Fibroblast of mammary gland (primary cell): ENCODE results near the gene PHACTR1.
A peak's percentile ranks its signal among the peaks of the same experiment; 100 is the strongest.

Experiments used
- DNase-seq: peaks from one replicate; pipeline ENCODE4 v3.0.0-alpha.2; 2010; ENCODE audit warnings: low read depth
- H3K4me3 ChIP-seq: 2 replicates; pipeline ENCODE4 v1.5.1; 2011; ENCODE audit warnings: low read depth, mild to moderate bottlenecking, low read length, moderate library complexity; ENCODE audit not compliant: control insufficient read depth
- TF ChIP-seq, protein P1 (sequence below): conservative IDR thresholded peaks from 2 replicates; pipeline ENCODE4 v1.5.1; 2011; ENCODE audit warnings: low read depth, low read length, inconsistent platforms; ENCODE audit not compliant: control insufficient read depth, insufficient read depth

PHACTR1 gene

GRCh38 chr6:12875051-12875450 lies 158.5 kb downstream of the PHACTR1 start:
- no peak overlapping the region for H3K4me3 ChIP-seq
- TF ChIP-seq, protein P1, sequence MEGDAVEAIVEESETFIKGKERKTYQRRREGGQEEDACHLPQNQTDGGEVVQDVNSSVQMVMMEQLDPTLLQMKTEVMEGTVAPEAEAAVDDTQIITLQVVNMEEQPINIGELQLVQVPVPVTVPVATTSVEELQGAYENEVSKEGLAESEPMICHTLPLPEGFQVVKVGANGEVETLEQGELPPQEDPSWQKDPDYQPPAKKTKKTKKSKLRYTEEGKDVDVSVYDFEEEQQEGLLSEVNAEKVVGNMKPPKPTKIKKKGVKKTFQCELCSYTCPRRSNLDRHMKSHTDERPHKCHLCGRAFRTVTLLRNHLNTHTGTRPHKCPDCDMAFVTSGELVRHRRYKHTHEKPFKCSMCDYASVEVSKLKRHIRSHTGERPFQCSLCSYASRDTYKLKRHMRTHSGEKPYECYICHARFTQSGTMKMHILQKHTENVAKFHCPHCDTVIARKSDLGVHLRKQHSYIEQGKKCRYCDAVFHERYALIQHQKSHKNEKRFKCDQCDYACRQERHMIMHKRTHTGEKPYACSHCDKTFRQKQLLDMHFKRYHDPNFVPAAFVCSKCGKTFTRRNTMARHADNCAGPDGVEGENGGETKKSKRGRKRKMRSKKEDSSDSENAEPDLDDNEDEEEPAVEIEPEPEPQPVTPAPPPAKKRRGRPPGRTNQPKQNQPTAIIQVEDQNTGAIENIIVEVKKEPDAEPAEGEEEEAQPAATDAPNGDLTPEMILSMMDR, result no peak
- DNase-seq, result peak; percentile 48

DNA sequence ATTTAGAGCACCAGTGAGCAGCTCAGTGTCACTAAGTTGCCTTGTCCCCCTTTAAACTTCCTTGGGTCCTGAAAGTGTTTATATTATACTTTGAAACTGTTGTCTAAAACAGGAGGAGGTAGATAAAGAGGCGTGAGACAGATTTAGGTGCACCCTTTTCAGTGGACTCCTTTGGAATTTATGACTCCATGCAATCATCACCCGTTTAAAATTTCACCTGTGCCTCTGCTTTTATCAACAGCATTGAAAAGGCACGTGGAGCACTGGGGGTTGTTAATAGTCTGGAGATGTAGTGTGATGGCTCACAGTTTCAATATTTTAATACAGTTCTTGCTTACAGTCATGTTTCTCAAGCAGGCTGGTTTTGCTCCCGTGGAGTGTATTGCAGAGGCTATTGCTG lies 162.2 kb downstream of the PHACTR1 start:
- no peak for DNase-seq
- TF ChIP-seq, protein P1, result no peak
- no peak overlapping the region for H3K4me3 ChIP-seq

- no peak for DNase-seq
- TF ChIP-seq, protein P1, result no peak
- H3K4me3 ChIP-seq, result no peak overlapping the region
These were observed 166.3 kb downstream of the PHACTR1 start for GRCh38 chr6:12882761-12883290.

DNA sequence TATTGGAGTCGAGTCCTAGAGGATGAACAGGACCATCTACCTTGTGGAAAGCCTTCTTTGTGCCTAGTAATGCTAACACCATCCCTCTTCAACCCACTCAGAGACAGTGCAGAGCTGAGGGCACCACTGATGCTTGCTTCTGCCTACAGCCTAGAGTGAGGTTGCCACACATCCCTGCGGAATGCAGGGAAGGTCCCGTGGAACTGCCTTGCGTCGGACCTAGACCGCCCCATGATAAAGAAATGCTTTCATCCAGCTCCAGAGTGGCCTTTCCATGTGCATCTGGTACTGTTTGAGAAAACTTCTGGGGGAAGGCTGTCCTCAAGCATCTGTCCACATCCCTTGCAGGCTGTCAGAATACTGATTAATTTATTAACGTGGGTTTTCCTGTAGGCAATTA lies 168.4 kb downstream of the PHACTR1 start:
- no peak for DNase-seq
- TF ChIP-seq, protein P1, result no peak
- no peak overlapping the region for H3K4me3 ChIP-seq

DNA sequence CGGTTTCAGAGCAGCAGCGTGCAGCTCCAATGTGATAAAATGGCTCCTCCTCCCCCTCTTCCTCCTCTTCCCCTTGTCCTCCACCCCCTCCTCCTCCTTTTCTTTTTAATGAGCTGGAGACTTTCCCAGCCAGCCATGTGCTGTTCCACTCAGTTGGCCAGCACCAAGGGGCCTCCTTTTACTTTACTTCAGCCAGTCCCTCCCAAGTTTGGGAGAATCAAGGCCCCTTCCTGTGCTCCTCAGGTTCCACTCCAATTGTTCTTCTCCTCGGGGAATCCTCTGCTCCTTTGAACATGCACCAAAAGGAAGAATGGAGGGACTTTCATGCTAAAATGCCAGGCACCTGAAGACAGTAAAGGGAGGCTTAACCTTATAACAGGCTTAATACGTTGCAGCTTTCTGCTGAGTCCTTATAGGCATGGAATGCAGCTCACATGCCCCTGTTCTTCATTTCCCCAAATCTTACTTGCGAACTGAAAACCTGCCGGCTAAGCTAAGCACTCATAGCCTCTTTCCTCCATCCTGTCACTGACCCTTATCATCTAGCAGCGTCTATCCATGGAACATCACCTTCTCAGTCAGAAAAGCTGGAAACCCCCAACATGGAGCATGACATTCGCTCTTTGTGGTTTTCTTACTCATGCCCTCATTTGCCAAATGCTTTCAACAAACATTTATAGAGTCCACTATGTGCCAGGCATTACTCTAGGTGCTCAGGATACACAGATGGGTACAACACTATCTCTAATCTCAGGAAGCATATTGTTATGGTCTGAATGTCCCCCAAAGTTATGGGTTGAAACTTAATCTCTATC lies 170.6 kb downstream of the PHACTR1 start:
- peak; percentile 17 for DNase-seq
- no peak overlapping the region for H3K4me3 ChIP-seq
- TF ChIP-seq, protein P1, result no peak

DNA sequence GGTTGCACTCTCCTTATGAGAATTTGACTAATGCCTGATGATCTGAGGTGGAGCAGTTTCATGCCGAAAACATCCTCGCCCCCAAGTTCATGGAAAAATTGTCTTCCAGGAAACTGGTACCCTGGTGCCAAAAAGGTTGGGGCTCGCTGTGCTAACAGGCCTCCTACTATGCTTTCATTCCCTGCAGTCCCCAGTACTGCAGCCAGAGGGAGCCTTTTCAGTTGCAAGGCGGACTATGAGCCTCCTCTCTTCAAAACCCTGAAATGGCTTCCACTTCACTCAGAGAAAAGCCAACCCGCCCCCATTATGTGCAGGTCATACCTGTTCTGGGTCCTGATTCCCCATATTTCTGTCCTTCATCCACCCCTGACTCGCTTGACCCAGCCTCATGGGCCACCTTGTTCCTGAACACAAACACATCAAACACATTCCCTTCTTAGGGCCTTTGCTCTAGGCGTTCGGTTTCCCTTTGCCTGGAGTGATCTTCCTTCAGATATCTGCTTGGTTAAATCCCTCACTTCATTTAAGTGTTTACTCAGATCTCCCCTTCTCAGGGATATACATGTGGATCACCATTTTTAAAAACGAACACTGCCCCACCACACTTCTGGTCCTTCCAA lies 173.7 kb downstream of the PHACTR1 start:
- no peak overlapping the region for H3K4me3 ChIP-seq
- TF ChIP-seq, protein P1, result peak; percentile 56
- DNase-seq, result peak; percentile 3
